ENCODE results near the gene ZNF516. TPM values are rescaled to one million over a fixed set of nuclear protein-coding genes. Genes with fewer than 3 reads are reported as not detected.

The ZNF516 gene
- total and polyA plus RNA-seq, 2 of the 4 experiments (the other 2 are of a cell fraction), result 7.9 to 16.9 TPM

- no peak overlapping the region for H3K4me3 ChIP-seq (ENCODE audit: insufficient read depth, low read depth, low read length)
- H3K27me3 ChIP-seq (ENCODE audit: control insufficient read depth, insufficient read depth, low read length), result no peaks in the 10 kb centered on the region
- peaks cover 32% of the 10 kb centered on the region for H3K4me1 ChIP-seq (ENCODE audit: control insufficient read depth, insufficient read depth, low read length)
- POLR2A ChIA-PET (ENCODE audit: unreplicated experiment), result no interaction called here
- no peak overlapping the region for H2BK15ac ChIP-seq (ENCODE audit: low read depth, low read length)
- no peak overlapping the region for H2AFZ ChIP-seq (replicated peaks; ENCODE audit: low read length, poor library complexity)
- DNase-seq (no peak), ATAC-seq (ENCODE audit: low read depth) (no peak)
- H4K20me1 ChIP-seq (ENCODE audit: insufficient read depth, low read length), result peaks cover 64% of the 10 kb centered on the region
- H4K8ac ChIP-seq (ENCODE audit: low read depth in 2 of 2, low read length in 2 of 2), result no peak overlapping the region
- H3K18ac ChIP-seq (ENCODE audit: low read depth, low read length), result no peak overlapping the region
- no peak overlapping the region for H3K56ac ChIP-seq (ENCODE audit: extremely low read depth, insufficient read depth, low read length)
- peaks cover 21% of the 10 kb centered on the region for H3K36me3 ChIP-seq (ENCODE audit: control insufficient read depth, insufficient read depth, low read length)
- dilution Hi-C loops (cut with HindIII; ENCODE audit: low sequenced_read_pairs, unreplicated experiment) (no loop called here), in situ Hi-C loops (cut with MboI; ENCODE audit: low sequenced_read_pairs) (loop anchor here (25.0 kb wide), 1 partner anchor 650 kb away; no protein-coding TSS in a partner anchor), intact Hi-C loops (cut with micrococcal nuclease) (no loop called here)
- CTCF ChIA-PET, result no interaction called here
- H3K14ac ChIP-seq (replicated peaks; ENCODE audit: low read depth, low read length), result no peak overlapping the region
- H3K79me1 ChIP-seq (ENCODE audit: low read depth in 1 of 2, low read length in 2 of 2), result peaks cover 32 to 94% of the 10 kb centered on the region in 2 experiments
- H2BK5ac ChIP-seq (ENCODE audit: low read depth, low read length, poor library complexity, severe bottlenecking), result no peak overlapping the region
- no peak overlapping the region for H2BK120ac ChIP-seq (ENCODE audit: low read depth, low read length)
- WGBS, 2 experiments (ENCODE audit: extremely low coverage in 2 of 2, insufficient read length in 1 of 2), result 94% methylated on average over 3 of the region's 12 CpGs; no CpG with 5 or more reads in 1 of the 2 experiments
- H3K4me2 ChIP-seq (ENCODE audit: low read depth, low read length), result no peak overlapping the region
- H2BK20ac ChIP-seq (ENCODE audit: low read depth, low read length), result no peak overlapping the region
- H3K9me1 ChIP-seq (ENCODE audit: insufficient read depth, low read length), result peaks cover 31% of the 10 kb centered on the region
- H3K9ac ChIP-seq (ENCODE audit: low read depth, low read length), result no peak overlapping the region
- no peaks in the 10 kb centered on the region for H3K9me3 ChIP-seq (ENCODE audit: control insufficient read depth, insufficient read depth, low read length)
- peak overlapping the region; percentile 3 for H2AK9ac ChIP-seq (replicated peaks; ENCODE audit: low read depth, low read length, poor library complexity)
- H4K5ac ChIP-seq (ENCODE audit: low read depth, low read length), result no peak overlapping the region
- no TSS peak for BruUV-seq (replicated peaks)
- H4K91ac ChIP-seq (ENCODE audit: insufficient read depth, low read depth, low read length), result peak overlapping the region; percentile 23; the same call in 1 of the 2 replicates
- no peak overlapping the region for H3K4ac ChIP-seq (ENCODE audit: low read depth, low read length)
- H3K23ac ChIP-seq (ENCODE audit: low read depth, low read length), result no peak overlapping the region
- no peak overlapping the region for H3K27ac ChIP-seq (ENCODE audit: insufficient read depth, low read length)
- H2AK5ac ChIP-seq (ENCODE audit: low read depth, low read length), result no peak overlapping the region
- no peak for TF ChIP-seq BHLHE40 (IDR thresholded peaks at IDR 0.05; ENCODE audit: low read depth, low read length)
- no peak for TF ChIP-seq SMC3 (IDR thresholded peaks at IDR 0.05; ENCODE audit: low read depth, low read length)
- no peak for TF ChIP-seq RAD21 (IDR thresholded peaks at IDR 0.05; ENCODE audit: low read length)
- no peak for TF ChIP-seq MAZ (IDR thresholded peaks at IDR 0.05; ENCODE audit: borderline replicate concordance, low read depth, low read length)
- TF ChIP-seq MXI1 (IDR thresholded peaks at IDR 0.05; ENCODE audit: borderline replicate concordance, low read depth, low read length), result no peak
- no peak for TF ChIP-seq NFE2L2 (IDR thresholded peaks at IDR 0.05; ENCODE audit: low read depth, low read length)
- no peak for TF ChIP-seq CEBPB (IDR thresholded peaks at IDR 0.05; ENCODE audit: low read depth, low read length)
- TF ChIP-seq, protein P1, sequence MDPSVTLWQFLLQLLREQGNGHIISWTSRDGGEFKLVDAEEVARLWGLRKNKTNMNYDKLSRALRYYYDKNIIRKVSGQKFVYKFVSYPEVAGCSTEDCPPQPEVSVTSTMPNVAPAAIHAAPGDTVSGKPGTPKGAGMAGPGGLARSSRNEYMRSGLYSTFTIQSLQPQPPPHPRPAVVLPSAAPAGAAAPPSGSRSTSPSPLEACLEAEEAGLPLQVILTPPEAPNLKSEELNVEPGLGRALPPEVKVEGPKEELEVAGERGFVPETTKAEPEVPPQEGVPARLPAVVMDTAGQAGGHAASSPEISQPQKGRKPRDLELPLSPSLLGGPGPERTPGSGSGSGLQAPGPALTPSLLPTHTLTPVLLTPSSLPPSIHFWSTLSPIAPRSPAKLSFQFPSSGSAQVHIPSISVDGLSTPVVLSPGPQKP (IDR thresholded peaks at IDR 0.05; ENCODE audit: borderline replicate concordance, low read depth, low read length), result no peak
- TF ChIP-seq, protein P2, sequence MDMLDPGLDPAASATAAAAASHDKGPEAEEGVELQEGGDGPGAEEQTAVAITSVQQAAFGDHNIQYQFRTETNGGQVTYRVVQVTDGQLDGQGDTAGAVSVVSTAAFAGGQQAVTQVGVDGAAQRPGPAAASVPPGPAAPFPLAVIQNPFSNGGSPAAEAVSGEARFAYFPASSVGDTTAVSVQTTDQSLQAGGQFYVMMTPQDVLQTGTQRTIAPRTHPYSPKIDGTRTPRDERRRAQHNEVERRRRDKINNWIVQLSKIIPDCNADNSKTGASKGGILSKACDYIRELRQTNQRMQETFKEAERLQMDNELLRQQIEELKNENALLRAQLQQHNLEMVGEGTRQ (IDR thresholded peaks at IDR 0.05; ENCODE audit: low read depth, low read length), result no peak
- no peak for TF ChIP-seq FOS (IDR thresholded peaks at IDR 0.05; ENCODE audit: low read depth, low read length)
- TF ChIP-seq, protein P3, sequence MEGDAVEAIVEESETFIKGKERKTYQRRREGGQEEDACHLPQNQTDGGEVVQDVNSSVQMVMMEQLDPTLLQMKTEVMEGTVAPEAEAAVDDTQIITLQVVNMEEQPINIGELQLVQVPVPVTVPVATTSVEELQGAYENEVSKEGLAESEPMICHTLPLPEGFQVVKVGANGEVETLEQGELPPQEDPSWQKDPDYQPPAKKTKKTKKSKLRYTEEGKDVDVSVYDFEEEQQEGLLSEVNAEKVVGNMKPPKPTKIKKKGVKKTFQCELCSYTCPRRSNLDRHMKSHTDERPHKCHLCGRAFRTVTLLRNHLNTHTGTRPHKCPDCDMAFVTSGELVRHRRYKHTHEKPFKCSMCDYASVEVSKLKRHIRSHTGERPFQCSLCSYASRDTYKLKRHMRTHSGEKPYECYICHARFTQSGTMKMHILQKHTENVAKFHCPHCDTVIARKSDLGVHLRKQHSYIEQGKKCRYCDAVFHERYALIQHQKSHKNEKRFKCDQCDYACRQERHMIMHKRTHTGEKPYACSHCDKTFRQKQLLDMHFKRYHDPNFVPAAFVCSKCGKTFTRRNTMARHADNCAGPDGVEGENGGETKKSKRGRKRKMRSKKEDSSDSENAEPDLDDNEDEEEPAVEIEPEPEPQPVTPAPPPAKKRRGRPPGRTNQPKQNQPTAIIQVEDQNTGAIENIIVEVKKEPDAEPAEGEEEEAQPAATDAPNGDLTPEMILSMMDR (conservative IDR thresholded peaks at IDR 0.05; ENCODE audit: low read depth, low read length), result no peak
- no peak for TF ChIP-seq CHD1 (IDR thresholded peaks at IDR 0.05; ENCODE audit: low read depth, low read length)
- no peak for TF ChIP-seq RFX5 (IDR thresholded peaks at IDR 0.05; ENCODE audit: low read depth, low read length)
- no peak for TF ChIP-seq MAFK (IDR thresholded peaks at IDR 0.05; ENCODE audit: low read depth, low read length)
- no peak for TF ChIP-seq RCOR1 (IDR thresholded peaks at IDR 0.05; ENCODE audit: insufficient replicate concordance, low read length)
- TF ChIP-seq POLR2A (IDR thresholded peaks at IDR 0.05; ENCODE audit: low read depth, low read length), result no peak
Observed at GRCh38 chr18:76462326-76462694, 32.7 kb downstream of the ZNF516 start.
